HL-60 (cell line): ENCODE data around the gene LMTK2.
A peak's percentile ranks its signal among the peaks of the same experiment; 100 is the strongest.

ENCODE experiments used
- DNase-seq, 2 experiments: peaks; one replicate each; pipeline ENCODE4 v3.0.0-alpha.2; 2010 to 2020; ENCODE audit warnings: low read depth in 1 of 2, low spot score in 1 of 2
- H3K27ac ChIP-seq: fragments of 250-450 bp; sonication (Bioruptor Pico); replicated peaks from 2 replicates; pipeline ENCODE4 v1.5.1; 2020; ENCODE audit warnings: mild to moderate bottlenecking, moderate library complexity
- H3K27me3 ChIP-seq: fragments of 250-450 bp; sonication (Bioruptor Pico); 2 replicates; pipeline ENCODE4 v1.5.1; 2021; ENCODE audit warnings: mild to moderate bottlenecking, moderate library complexity; ENCODE audit not compliant: insufficient read depth, poor library complexity, severe bottlenecking
- H3K4me3 ChIP-seq: replicated peaks from 2 replicates; pipeline ENCODE4 v1.5.1; 2011; ENCODE audit warnings: mild to moderate bottlenecking, control low read depth, low read length; ENCODE audit not compliant: insufficient read depth
- GABPA ChIP-seq: IDR thresholded peaks from 2 replicates; pipeline ENCODE4 v1.6.1; 2012; ENCODE audit warnings: low read depth
- POLR2AphosphoS5 ChIP-seq: IDR thresholded peaks from 2 replicates; pipeline ENCODE4 v1.6.1; 2012; ENCODE audit warnings: low read depth
- REST ChIP-seq: IDR thresholded peaks from 2 replicates; pipeline ENCODE4 v1.6.1; 2012; ENCODE audit warnings: low read depth; ENCODE audit not compliant: insufficient replicate concordance
- SPI1 ChIP-seq: IDR thresholded peaks from 2 replicates; pipeline ENCODE4 v1.6.1; 2012; ENCODE audit warnings: low read depth, mild to moderate bottlenecking, borderline replicate concordance
- TF ChIP-seq, protein P1 (sequence below): IDR thresholded peaks from one replicate; pipeline ENCODE4 v1.5.1; 2011; ENCODE audit warnings: low read length, control low read depth, inconsistent platforms; ENCODE audit not compliant: insufficient read depth

LMTK2 gene

GRCh38 chr7:98128346-98128745 lies 21.7 kb downstream of the LMTK2 start:
- no peak overlapping the region for H3K27ac ChIP-seq
- H3K4me3 ChIP-seq = no peak overlapping the region
- DNase-seq = no peak
- H3K27me3 ChIP-seq = peaks cover 24% of the 10 kb centered on the region
- TF ChIP-seq GABPA = no peak
- TF ChIP-seq, protein P1, sequence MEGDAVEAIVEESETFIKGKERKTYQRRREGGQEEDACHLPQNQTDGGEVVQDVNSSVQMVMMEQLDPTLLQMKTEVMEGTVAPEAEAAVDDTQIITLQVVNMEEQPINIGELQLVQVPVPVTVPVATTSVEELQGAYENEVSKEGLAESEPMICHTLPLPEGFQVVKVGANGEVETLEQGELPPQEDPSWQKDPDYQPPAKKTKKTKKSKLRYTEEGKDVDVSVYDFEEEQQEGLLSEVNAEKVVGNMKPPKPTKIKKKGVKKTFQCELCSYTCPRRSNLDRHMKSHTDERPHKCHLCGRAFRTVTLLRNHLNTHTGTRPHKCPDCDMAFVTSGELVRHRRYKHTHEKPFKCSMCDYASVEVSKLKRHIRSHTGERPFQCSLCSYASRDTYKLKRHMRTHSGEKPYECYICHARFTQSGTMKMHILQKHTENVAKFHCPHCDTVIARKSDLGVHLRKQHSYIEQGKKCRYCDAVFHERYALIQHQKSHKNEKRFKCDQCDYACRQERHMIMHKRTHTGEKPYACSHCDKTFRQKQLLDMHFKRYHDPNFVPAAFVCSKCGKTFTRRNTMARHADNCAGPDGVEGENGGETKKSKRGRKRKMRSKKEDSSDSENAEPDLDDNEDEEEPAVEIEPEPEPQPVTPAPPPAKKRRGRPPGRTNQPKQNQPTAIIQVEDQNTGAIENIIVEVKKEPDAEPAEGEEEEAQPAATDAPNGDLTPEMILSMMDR = no peak
- TF ChIP-seq REST = no peak

DNA sequence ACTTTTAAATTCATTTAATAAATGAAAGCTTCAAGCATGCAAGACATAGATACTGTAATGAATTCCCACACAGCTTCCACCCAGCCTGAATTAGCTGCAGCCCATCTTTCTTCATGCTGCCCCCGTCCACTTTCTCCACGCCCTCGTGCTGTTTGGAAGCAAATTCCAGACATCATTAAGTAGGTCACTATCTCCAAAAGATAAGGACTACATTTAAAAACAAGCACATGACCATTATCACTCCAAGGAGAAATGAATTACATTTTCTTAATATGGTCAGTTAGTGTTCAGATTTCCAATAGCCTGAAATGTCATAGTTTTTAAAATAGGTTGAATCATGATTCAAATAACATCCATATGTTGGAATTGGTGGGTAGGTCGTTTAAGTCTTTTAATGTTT lies 24.3 kb downstream of the LMTK2 start:
- Histone ChIP-seq H3K27me3 (peaks cover 24% of the 10 kb centered on the region), H3K4me3 (no peak overlapping the region), H3K27ac (no peak overlapping the region)
- TF ChIP-seq GABPA = no peak
- no peak for TF ChIP-seq SPI1
- TF ChIP-seq REST = no peak
- DNase-seq = no peak

- Histone ChIP-seq H3K4me3 (no peak overlapping the region), H3K27ac (no peak overlapping the region), H3K27me3 (peaks cover 16% of the 10 kb centered on the region)
- TF ChIP-seq GABPA (peak; percentile 70), POLR2AphosphoS5 (peak; percentile 99), SPI1 (peak; percentile 97), REST (peak; percentile 36)
- TF ChIP-seq, protein P1 = no peak
- peak; percentile 50 to 86 for DNase-seq
These were observed 26.5 kb downstream of the LMTK2 start for GRCh38 chr7:98133181-98133580.
